Measurements from ENCODE around the gene ZNF660.
"Not testable (repeated sequence)": the region's sequence is repeated elsewhere in the genome, so short reads cannot be mapped to it uniquely, and the experiment has no call there.

The ZNF660 gene
- long read RNA-seq: 0 reads

GRCh38 chr3:44584646-44585501 is at the start of gene ZNF660:
TSS of gene ZNF660 (plus strand) at chr3:44584964. CDS start at chr3:44594194, 9,230 bp downstream.
- DNase-seq (ENCODE audit: low read depth in 1 of 2, low spot score in 1 of 2): no peak
- H3K4me3 ChIP-seq (replicated peaks; ENCODE audit: insufficient read depth, low read length): no peak within 1 kb of the TSS
- H3K27ac ChIP-seq (replicated peaks): no peak within 1 kb of the TSS
- no peaks in the 10 kb centered on the region for H3K27me3 ChIP-seq (ENCODE audit: insufficient read depth, poor library complexity, severe bottlenecking)
- TF ChIP-seq SPI1 (IDR thresholded peaks at IDR 0.05; ENCODE audit: borderline replicate concordance, low read depth) (no peak), POLR2AphosphoS5 (IDR thresholded peaks at IDR 0.05; ENCODE audit: low read depth) (no peak), REST (IDR thresholded peaks at IDR 0.05; ENCODE audit: insufficient replicate concordance, low read depth) (no peak), CTCF (IDR thresholded peaks at IDR 0.05; ENCODE audit: insufficient read depth, low read length) (no peak), GABPA (IDR thresholded peaks at IDR 0.05; ENCODE audit: low read depth) (no peak)

- no peak for DNase-seq (ENCODE audit: low read depth in 1 of 2, low spot score in 1 of 2)
- H3K27me3 ChIP-seq (ENCODE audit: insufficient read depth, poor library complexity, severe bottlenecking): peaks cover 5% of the 10 kb centered on the region
- H3K4me3 ChIP-seq (replicated peaks; ENCODE audit: insufficient read depth, low read length): no peak overlapping the region
- H3K27ac ChIP-seq (replicated peaks): no peak overlapping the region
- TF ChIP-seq CTCF (IDR thresholded peaks at IDR 0.05; ENCODE audit: insufficient read depth, low read length) (no peak), GABPA (IDR thresholded peaks at IDR 0.05; ENCODE audit: low read depth) (no peak), REST (IDR thresholded peaks at IDR 0.05; ENCODE audit: insufficient replicate concordance, low read depth) (no peak)
These were observed 49.4 kb upstream of the ZNF660 start for GRCh38 chr3:44535364-44535763.

GRCh38 chr3:44544811-44545210 is 40.0 kb upstream of the ZNF660 start:
- not testable (repeated sequence) for H3K27ac ChIP-seq (replicated peaks); H3K27me3 ChIP-seq (ENCODE audit: insufficient read depth, poor library complexity, severe bottlenecking); DNase-seq (ENCODE audit: low read depth in 1 of 2, low spot score in 1 of 2); H3K4me3 ChIP-seq (replicated peaks; ENCODE audit: insufficient read depth, low read length)

- peak; percentile 3 to 6 for DNase-seq (ENCODE audit: low read depth in 1 of 2, low spot score in 1 of 2)
- H3K27me3 ChIP-seq (ENCODE audit: insufficient read depth, poor library complexity, severe bottlenecking): no peaks in the 10 kb centered on the region
- TF ChIP-seq GABPA (IDR thresholded peaks at IDR 0.05; ENCODE audit: low read depth) (peak; percentile 60), CTCF (IDR thresholded peaks at IDR 0.05; ENCODE audit: insufficient read depth, low read length) (no peak)
- H3K4me3 ChIP-seq (replicated peaks; ENCODE audit: insufficient read depth, low read length): no peak within 1 kb of the TSS
- H3K27ac ChIP-seq (replicated peaks): no peak within 1 kb of the TSS
These were observed 29.9 kb upstream of the ZNF660 start, which contains the start of gene ZKSCAN7 for GRCh38 chr3:44554626-44555592. TSS of gene ZKSCAN7 (plus strand) at chr3:44555193. CDS start at chr3:44557048, 1,855 bp downstream.

Data from HL-60 (cell line).